IPS-NIHi7 (cell line): ENCODE data around the gene FER.
"Not testable (repeated sequence)": the region's sequence is repeated elsewhere in the genome, so short reads cannot be mapped to it uniquely, and the experiment has no call there.

Experiments used
- DNase-seq: peaks from one replicate; pipeline ENCODE4 v3.0.0; 2012; ENCODE audit warnings: mixed read lengths; ENCODE audit errors: extremely low spot score

The FER gene

DNA sequence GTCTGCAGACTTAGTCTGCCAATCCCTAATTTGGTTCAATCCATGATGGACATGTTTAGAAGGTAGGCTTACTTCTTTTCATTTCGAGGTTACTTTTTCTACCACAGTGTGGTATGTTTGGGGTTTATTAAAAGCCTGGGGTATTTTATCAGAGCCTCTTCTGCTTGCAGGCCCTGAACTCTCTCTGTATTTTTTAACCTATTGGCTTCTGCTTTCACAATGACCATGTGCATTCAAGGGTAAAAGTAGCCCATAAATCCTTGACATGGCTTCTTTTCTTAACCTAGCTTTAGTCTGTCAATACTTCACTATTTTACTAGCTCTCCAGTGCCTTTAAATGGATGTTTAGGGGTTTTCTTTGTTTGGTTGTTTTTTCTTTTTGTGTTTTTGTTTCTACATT lies 286.6 kb downstream of the FER start:
- no peak for DNase-seq

GRCh38 chr5:109035436-109035835 lies 287.7 kb downstream of the FER start:
- DNase-seq, result no peak

DNA sequence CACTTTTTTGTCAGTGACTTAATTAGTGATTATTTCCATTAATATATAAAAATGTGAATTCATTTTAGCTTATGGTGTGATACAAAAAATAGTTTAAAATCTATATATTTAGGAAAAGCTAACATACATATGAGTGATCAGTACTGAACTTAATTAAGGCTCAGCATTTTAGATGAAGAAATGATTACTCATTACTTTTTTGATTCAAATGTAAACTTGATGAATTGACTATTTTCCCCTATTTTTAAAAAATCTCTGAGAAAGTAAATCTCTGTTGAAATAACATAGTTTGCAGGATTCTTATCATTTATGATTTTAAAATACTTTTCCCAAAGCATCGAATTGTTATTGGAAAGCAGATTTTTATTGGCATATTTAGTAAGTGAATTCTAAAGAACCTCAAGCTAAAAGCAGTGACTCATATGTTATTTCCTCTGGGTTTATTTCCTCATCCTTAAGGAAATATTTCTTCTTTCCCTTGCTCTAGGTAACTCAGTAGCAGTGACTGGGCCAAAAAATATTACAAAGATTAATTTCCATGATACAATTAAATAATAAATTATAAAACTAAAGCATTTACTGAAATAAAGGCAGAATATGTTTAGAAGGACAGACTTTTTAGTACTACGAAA lies 290.6 kb downstream of the FER start:
- no peak for DNase-seq

DNA sequence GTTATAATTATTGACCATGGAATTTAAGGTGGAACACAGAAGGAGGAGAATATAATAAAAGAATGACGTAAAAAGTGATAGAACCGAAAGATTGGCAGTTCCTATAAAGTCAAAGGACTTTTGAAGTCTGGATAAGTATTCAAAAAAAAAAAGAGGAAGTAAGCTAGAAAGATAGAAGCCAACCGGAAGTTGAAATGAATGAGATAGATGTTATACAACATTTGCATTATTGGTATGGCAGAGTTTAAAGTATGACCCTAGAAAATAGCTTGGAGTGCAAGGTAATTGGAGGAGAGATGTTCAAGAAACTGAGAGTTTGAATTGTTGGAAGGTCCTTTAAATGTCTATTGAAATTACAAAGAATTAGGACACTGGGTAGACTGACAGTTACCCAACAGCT lies 293.6 kb downstream of the FER start:
- DNase-seq, result no peak

DNA sequence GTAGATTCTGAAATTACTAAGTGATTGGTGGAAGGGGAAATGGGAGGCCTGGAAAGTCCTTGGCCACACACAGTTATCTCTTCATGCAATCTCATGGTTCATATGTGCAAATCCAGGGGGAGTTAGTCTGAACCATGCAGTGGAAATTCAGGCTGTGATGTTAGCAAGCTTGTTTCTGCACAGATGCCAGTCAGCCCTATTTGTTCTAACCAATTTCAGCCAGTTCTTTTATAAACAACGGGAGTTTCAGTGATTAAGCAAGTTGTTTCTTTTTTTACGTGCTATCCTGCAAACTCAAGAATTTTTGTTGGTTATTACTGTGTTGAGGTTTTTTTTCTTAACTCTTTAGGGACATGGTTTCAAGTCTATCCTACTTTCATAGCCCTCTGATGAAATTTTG lies 298.0 kb downstream of the FER start:
- no peak for DNase-seq

DNA sequence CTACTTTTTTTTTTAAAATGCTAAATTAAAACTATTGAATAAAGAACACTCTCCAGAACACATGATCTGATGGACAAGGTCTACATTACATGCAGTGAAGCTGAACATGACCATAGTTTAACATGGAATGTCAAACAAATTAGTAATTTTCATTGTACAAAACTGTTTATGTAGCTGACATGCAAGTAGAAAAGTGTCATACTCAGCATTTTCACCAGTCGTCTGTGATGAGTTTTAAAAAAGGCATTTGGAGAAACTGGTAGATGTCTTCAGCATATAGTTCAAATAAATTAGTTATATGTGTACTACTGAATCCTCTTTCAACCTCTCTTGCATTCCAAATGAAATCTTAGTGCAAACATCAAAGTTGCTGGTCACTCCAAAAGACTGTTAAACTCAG lies 301.9 kb downstream of the FER start:
- no peak for DNase-seq

- DNase-seq, result not testable (repeated sequence)
These were observed 302.6 kb downstream of the FER start for GRCh38 chr5:109050321-109050720.

- not testable (repeated sequence) for DNase-seq
These were observed 304.5 kb downstream of the FER start for GRCh38 chr5:109052216-109052615.

- DNase-seq, result no peak
These were observed 306.3 kb downstream of the FER start for GRCh38 chr5:109053995-109054417.

- DNase-seq, result no peak
These were observed 312.8 kb downstream of the FER start for GRCh38 chr5:109060378-109061025.

- DNase-seq, result no peak
These were observed 315.0 kb downstream of the FER start for GRCh38 chr5:109062664-109063063.

GRCh38 chr5:109063223-109063622 lies 315.5 kb downstream of the FER start:
- DNase-seq, result no peak

DNA sequence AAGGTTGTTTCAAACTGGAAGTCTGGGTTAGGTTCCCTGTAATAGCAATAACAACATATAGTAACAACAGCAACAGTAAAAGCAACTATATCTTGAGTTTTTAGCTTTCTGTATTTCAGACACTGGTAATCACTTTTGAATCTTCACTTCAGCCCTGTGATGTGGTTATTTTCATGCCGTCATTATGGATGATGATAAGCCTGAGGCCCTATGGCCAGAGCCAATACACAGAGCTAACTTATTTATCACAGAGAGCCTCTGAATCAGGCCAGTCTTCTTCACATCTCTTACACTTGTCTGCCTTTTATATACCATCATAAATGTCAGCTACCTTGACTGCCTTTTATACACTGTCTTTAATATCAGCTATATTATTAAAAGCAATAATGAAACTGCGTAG lies 329.0 kb downstream of the FER start:
- no peak for DNase-seq

GRCh38 chr5:109078448-109078847 lies 330.8 kb downstream of the FER start:
- DNase-seq, result no peak

DNA sequence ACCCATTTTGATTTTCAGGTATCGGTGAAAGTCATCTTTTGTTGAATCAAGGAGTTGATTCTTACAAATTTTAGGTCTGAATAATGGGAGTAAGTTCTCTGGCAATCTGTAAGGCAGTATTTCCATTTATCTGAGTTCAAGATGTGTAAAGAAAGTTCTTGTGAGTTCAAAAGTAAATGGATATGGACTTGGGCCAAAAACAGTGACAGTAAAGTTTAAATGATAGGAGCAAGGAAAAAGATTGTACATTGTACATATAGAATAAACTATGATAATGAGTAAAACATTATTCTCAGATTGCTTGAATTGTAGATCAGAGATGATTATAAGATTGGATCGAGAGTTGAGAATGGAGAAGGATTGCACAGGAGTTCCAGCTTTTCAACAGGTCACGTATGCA lies 332.8 kb downstream of the FER start:
- DNase-seq, result no peak

GRCh38 chr5:109080896-109081295 lies 333.2 kb downstream of the FER start:
- no peak for DNase-seq

DNA sequence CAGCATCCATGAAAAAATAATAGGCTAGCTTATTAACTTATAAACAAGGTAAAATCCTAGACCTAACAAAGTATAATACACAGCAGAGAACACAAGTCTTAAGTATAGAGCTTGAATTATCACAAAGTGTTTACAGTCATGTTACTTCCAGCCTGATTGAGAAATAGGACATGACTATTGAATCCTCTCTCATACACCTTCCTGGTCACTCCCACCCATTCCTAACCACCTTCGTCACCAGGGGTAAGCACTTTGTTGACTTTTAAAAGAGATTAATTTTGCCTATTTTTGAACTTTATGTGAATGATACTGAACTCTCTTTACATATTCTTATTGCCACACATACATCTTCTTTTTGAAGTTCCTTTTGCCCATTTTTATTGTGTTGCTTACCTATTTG lies 336.2 kb downstream of the FER start:
- DNase-seq, result no peak

- DNase-seq, result no peak
These were observed 341.5 kb downstream of the FER start for GRCh38 chr5:109089191-109089590.

DNA sequence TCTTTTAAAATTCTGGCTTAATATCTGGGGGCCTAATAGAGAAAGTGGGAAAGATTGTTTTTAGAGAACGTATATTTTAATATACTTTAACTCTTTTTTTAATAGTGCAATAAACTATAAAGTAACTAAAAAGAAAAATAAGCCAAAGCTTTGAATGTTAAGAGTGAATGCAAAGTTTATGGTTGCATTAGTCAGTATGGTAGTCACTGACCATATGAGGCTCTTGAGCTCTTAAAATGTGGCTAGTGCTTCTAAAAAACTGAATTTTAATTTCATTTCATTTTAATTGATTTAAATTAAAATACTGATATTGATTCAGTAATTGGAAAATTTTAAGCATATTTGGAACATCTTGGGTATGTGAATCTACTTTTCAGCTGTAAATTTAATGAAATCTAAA lies 351.4 kb downstream of the FER start:
- no peak for DNase-seq

- DNase-seq, result no peak
These were observed 353.3 kb downstream of the FER start for GRCh38 chr5:109100971-109101370.

DNA sequence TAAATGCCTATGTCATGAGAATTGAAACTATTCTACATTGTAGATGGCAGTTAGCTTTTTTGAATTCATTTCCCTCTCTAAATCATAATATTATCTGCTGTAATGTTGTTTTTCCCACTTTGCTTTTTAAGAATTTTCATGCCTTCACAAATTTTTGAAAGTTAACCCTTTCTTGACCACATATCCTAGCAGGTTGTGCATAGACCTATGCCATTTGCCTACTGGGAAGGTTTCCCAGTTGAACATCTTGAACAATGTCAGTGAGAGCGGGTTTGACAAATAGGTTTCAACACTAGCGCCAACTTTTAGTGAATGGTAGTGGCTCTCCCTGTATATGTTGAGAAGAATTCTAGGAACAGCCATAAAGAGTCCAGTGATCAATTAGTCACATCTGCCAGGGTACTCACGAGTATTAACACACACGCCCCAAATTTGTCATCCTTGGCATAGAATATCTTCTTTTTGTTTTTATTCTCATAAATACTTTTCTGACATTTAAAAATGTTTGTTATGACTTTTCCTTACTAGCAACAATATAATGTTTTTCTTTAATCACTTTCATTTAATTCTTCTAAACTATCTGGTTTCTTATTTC lies 354.5 kb downstream of the FER start:
- DNase-seq, result no peak

- no peak for DNase-seq
These were observed 358.1 kb downstream of the FER start for GRCh38 chr5:109105631-109106267.

- DNase-seq, result no peak
These were observed 364.0 kb downstream of the FER start for GRCh38 chr5:109111680-109112079.
